Stimulated activated CD4-positive, alpha-beta T cell treated with anti-CD3 and anti-CD28 coated beads, TNF-alpha, amount 100 ng/mL, for 1 hour (primary cell): ENCODE data around the gene ARHGEF28.

Experiments used
- DNase-seq, 3 donors: peaks; one replicate each; pipeline ENCODE4 v3.0.0-alpha.2; 2020; ENCODE audit warnings: low read depth in 3 of 3, low spot score in 1 of 3

ARHGEF28 gene

GRCh38 chr5:73899055-73899454 lies 273.1 kb downstream of the ARHGEF28 start:
- DNase-seq, result no peak

- DNase-seq, result no peak
Measured at GRCh38 chr5:73899916-73900315, 273.9 kb downstream of the ARHGEF28 start.

GRCh38 chr5:73900566-73900965 lies 274.6 kb downstream of the ARHGEF28 start:
- no peak for DNase-seq

DNA sequence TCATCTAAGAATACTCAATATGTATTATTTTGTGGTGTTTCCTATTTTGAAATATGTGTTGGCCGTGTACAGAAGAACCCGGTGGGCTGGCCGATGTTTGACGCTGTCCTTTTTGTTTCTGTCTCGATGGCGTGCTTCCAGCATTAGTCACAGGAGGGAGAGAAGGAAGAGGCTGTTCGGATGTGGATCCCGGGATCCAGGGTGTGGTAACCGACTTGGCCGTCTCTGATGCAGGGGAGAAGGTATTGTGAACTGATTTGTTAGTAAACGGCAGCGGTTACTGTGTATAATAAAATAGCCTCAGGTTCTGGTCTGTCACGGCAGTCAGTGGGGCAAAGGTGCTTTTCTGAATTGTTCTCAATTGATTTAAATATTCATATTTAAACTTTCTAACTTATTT lies 275.0 kb downstream of the ARHGEF28 start:
- no peak for DNase-seq

DNA sequence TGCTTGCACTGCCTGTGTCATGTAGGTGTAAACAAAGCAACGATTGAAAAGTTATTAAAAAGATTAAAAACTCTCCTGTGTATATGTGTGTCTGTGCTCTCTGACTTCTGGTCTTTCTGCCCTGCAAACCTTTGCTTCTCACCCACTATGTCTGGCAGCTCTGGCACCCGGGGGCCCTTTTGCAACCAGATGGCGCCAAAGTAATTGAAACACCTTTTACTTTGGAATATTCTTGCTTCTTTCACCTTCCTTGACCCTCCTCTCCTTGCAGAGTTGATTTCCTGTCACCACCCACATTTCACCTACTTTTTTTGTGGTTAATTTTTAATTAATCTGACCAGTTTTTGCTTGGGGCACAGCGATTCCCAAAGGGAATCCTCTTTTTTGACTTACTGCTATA lies 275.5 kb downstream of the ARHGEF28 start:
- no peak for DNase-seq

DNA sequence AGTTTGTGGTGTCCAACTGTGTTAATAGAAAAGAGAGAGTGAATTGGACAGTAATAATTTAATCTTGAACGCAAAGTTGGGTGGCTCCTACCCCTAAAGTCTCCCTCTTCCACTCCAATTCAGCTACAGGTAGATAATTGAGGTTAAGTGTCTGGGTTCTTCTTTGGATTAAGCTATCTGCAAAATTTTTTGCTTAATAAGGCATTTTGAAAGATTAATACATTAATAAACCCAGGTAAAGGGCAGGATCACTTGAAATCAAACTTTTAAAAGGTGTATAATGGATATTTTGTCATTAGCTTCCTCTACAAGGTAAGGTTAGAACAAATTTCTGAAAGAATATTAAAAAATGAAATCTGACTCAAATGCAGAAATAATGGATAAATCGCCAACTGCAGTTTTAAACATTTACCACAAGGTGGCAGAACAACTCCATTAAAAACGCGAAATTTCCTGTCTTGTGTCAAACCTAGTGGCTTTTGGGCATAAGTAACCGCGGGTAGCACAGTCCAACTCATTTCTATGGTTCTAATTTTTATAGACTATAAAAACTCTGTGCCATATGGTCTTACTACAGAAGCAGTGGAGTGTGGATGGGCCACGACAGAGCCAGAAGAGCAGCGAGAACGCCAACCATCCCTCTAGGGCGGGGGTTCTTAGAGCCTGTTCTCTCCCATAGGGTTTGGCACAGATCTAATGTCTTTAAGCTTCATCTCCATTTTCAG lies 276.5 kb downstream of the ARHGEF28 start:
- no peak for DNase-seq

DNA sequence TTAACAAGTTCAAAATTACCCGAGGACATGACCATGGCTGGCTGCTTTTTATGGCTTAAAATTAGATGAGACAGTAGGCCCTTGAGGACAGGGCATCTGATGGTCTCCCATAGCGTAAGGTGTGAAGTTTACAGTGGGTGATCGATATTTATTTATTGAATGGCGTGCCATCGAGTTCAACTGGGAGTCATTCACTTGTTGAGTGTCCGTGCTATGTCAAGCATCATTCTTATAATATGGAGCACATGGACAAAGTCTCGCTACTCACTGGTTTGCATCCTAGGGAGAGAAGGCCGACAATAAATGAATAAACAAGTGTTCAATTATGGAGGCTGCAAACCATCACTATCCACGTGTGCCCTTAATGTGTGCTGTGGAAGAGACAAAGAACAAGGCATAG lies 277.2 kb downstream of the ARHGEF28 start:
- DNase-seq, result no peak

DNA sequence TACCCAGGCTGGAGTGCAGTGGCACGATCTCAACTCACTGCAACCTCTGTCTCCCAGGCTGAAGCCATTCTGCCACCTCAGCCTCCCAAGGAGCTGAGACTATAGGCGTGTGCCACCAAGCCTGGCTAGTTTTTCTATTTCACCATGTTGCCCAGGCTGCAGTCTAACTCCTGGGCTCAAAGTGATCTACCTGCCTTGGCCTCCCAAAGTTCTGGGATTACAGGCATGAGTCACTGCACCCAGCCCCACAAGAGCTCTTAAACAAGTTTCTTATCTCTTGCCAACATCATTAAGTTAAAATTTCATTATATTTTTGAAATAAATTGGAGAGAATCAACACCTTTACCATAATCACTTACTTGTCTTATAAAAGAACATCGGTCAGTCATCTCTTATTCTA lies 280.3 kb downstream of the ARHGEF28 start:
- no peak for DNase-seq

DNA sequence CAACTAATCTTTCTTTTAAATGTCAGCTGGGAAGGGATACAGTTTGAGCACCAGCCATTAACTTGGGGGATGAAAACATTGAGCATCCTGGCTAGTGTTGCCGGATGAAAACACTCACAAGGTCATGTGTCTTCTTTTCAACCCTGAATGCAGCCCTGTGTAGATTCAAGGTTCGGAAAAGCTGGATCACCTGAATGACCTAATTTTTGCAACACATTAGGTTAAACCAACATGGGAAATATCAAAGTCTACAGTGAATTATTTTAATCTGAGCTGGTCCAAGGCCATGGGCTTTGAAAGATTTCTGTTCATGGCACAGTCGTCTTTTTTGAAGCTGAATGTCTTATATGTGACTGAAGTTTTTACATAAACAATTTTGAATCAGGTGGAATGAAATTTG lies 281.2 kb downstream of the ARHGEF28 start:
- DNase-seq, result no peak

- no peak for DNase-seq
Measured at GRCh38 chr5:73908395-73908794, 282.4 kb downstream of the ARHGEF28 start.

- no peak for DNase-seq
Measured at GRCh38 chr5:73908846-73909245, 282.9 kb downstream of the ARHGEF28 start.

- DNase-seq, result no peak
Measured at GRCh38 chr5:73909474-73909873, 283.5 kb downstream of the ARHGEF28 start.

DNA sequence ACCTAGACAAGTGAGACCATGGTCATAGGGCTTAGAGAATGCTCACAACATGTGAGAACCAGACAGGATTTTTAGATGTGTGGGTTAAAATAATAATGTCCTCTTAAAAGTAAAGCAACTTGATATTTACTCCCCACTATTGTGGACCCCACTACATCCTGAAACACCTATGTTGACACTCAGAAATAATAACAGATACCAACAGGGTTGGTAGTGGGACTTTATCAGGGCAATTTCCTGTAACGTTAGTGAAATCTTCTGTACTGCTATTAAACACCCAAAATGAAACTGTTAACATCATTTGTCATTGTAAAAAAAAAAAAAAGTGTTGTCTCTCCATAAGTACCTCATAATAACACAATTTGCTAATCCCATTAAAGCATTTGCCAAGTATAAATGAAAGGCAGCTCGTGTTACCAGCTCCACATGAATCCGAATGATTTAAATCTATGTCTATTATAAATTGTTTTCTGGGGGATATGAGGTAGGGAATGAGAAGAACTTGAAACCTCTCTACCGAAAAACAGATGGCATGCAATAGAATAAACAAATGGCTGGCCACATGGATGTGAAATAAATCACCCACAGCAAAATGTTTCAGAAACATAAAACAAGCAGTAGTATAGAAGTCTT lies 285.9 kb downstream of the ARHGEF28 start:
- DNase-seq, result no peak

DNA sequence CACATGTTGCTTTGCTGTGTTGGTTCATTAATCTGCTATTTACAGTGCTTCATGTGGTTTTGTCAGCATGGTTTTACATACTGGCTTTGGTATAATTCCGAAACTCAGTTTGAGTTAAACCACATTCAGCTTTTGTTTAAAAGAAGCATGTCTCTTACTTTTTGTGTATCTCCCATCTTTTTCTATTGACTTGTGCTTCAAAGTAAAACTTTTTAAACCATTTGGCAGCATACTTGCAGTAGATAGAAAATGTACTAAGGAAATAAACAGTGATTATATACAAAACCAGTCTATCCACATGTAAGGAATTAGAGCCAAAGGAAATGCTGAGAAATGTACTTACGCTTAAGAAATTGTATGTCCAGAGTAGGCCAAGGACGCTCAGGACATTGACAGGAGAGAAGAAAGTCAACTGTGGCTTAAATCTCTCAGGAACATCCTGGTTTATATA lies 286.9 kb downstream of the ARHGEF28 start:
- no peak for DNase-seq

GRCh38 chr5:73913971-73914370 lies 288.0 kb downstream of the ARHGEF28 start:
- no peak for DNase-seq

DNA sequence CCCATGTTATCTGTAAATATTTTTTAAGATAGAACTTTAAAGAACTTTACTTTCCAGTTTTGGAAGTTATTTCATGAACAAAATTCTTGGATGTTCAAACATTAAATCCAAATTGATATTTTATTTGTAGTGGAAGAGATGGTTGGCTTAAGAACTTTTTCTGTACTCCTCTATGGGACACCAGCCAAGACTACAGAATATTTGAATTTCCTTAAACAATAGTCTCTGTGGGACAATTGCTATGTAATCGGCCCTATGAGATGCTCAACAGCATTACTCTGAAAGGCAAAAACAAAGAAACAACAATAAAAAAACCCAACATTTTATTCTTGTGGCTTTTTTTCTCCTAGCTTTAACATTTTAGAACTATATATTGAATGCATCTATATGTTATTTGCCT lies 289.3 kb downstream of the ARHGEF28 start:
- no peak for DNase-seq

DNA sequence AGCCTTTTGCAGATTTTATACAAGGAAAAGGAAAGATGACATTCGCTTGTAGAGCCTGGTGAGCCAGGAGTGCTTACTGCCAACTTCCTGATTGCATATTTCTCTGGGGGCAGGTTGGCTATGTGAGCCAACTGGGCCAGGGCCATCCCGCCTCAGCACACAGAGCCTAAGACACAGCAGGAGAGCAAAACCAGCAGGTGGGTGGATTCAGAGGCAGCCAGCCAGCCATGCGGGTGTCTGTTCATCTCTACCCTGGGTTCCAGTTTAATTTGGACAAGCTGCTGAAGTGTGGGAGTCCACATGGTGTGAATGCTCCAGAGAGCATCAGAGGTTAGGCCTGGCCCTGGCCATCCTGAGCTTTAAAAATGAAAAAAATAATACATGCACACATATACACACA lies 291.4 kb downstream of the ARHGEF28 start:
- DNase-seq, result no peak

DNA sequence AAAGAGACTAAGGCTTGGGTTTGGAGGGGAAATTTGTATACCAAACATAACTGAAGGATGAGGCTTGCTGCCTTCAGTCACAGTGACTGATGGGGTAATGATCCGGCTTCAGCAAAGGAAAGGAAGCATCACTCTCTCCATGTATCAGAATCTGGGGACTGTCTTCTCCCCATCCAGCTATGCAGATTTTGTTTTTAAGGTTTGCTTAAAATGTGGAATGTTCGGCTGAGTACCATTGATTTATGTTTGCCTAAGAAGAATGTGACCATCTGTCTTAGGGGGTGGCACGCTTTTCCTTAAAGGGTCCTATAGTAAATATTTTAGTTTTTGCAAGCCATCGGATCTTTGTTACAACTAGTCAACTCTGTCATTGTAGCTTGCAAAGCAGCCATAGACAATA lies 291.9 kb downstream of the ARHGEF28 start:
- DNase-seq, result no peak

DNA sequence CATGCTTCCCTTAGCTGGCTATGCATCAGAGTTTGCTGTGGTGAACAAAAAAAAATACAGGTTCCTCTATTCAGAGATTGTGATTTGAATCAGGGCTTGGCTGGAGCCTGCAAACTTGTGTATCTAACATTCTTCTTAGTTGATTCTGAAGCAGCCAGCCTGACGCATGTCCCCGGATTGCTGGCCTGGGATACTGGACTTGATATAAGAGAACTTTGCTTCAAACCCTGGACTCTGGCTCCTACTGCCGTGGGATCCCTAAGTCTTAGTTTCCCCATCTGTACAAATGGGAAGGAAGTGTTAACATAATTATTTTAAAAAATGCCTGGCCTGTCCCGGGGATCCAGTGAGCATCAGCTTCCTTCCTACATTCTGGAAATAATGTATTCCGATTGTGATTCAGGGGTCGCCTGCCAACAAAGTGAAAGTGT lies 292.8 kb downstream of the ARHGEF28 start:
- no peak for DNase-seq

- DNase-seq, result no peak
Measured at GRCh38 chr5:73921741-73922140, 295.7 kb downstream of the ARHGEF28 start.

- DNase-seq, result no peak
Measured at GRCh38 chr5:73922224-73922623, 296.2 kb downstream of the ARHGEF28 start.

- DNase-seq, result no peak
Measured at GRCh38 chr5:73922875-73923557, 297.0 kb downstream of the ARHGEF28 start.
